B cell (primary cell): ENCODE data around the gene AANAT.

Experiments
- CTCF ChIP-seq: fragments of 200-600 bp; IDR thresholded peaks from one replicate; pipeline ENCODE4 v1.8.0; 2022; ENCODE audit warnings: antibody characterized with exemption, mild to moderate bottlenecking
- EZH2 ChIP-seq: IDR thresholded peaks from 2 replicates; pipeline ENCODE4 v1.6.1; 2012; ENCODE audit warnings: borderline replicate concordance, low read depth, mild to moderate bottlenecking, moderate library complexity, low read length; ENCODE audit not compliant: insufficient read depth, poor library complexity, severe bottlenecking

GRCh38 chr17:76501018-76501826 lies 33.8 kb downstream of the AANAT start, which contains the start of gene RHBDF2:
- TF ChIP-seq CTCF: no peak
- TF ChIP-seq EZH2: no peak
